GM13977 (cell line): Measurements from ENCODE around the gene PGS1.

Experiments
- DNase-seq: peaks from one replicate; pipeline ENCODE4 v3.0.0; 2012; ENCODE audit warnings: low spot score
- CTCF ChIP-seq: IDR thresholded peaks from 2 replicates; pipeline ENCODE4 v1.5.1; 2012; ENCODE audit warnings: mild to moderate bottlenecking, control low read depth; ENCODE audit not compliant: insufficient read depth; ENCODE audit errors: extremely low read depth, missing control alignments
- in situ Hi-C: fragments of 300-500 bp; cut with MboI; formaldehyde crosslinking; loops from one replicate; pipeline ENCODE4 v1.12.0; 2022; ENCODE audit warnings: low sequenced_read_pairs, low pct_unique_long_range_greater_than_20kb, mixed read lengths, inconsistent platforms; ENCODE audit not compliant: unreplicated experiment

Gene PGS1

GRCh38 chr17:78434455-78435329, 56.2 kb downstream of the PGS1 start:
- in situ Hi-C loops: no loop called here
- no peak for DNase-seq
- TF ChIP-seq CTCF: no peak

- DNase-seq: no peak
- no peak for TF ChIP-seq CTCF
- in situ Hi-C loops: no loop called here
Measured at GRCh38 chr17:78435330-78436005, 57.0 kb downstream of the PGS1 start.

- in situ Hi-C loops: no loop called here
Measured at GRCh38 chr17:78437508-78438169, 59.2 kb downstream of the PGS1 start.

DNA sequence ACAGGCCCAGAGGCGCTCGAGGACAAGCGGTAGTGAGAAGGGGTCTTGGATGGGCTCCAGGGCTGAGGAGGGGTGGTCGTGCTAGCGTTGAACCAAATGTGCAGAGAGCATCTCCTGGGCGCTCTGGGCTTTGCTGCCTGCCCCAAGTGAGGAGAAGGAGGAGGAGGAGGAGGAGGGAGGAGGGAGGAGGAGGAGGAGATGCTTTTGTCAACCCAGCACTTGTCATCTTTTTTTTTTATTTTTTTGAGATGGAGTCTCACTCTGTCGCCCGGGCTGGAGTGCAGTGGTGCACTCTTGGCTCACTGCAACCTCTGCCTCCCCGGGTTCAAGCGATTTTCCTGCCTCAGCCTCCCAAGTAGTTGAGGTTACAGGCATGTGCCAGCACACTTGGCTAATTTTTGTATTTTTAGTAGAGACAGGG, 59.8 kb downstream of the PGS1 start:
- TF ChIP-seq CTCF: no peak
- in situ Hi-C loops: no loop called here
- no peak for DNase-seq

More at GRCh38 chr17:78437508-78438169, 59.2 kb downstream of the PGS1 start:
- no peak for TF ChIP-seq CTCF
- DNase-seq: no peak

GRCh38 chr17:78438694-78439325, 60.4 kb downstream of the PGS1 start:
- in situ Hi-C loops: no loop called here
- no peak for DNase-seq
- TF ChIP-seq CTCF: no peak
